GM18498 (cell line): ENCODE measurements around the gene TTC22.
A peak's percentile ranks its signal among the peaks of the same experiment; 100 is the strongest.

ENCODE experiments used
- ATAC-seq: cut with Tn5 transposase; IDR thresholded peaks from one replicate; pipeline ENCODE4 v1.9.1; 2021; ENCODE audit warnings: mild to moderate bottlenecking, moderate library complexity; ENCODE audit not compliant: unreplicated experiment

TTC22 gene

DNA sequence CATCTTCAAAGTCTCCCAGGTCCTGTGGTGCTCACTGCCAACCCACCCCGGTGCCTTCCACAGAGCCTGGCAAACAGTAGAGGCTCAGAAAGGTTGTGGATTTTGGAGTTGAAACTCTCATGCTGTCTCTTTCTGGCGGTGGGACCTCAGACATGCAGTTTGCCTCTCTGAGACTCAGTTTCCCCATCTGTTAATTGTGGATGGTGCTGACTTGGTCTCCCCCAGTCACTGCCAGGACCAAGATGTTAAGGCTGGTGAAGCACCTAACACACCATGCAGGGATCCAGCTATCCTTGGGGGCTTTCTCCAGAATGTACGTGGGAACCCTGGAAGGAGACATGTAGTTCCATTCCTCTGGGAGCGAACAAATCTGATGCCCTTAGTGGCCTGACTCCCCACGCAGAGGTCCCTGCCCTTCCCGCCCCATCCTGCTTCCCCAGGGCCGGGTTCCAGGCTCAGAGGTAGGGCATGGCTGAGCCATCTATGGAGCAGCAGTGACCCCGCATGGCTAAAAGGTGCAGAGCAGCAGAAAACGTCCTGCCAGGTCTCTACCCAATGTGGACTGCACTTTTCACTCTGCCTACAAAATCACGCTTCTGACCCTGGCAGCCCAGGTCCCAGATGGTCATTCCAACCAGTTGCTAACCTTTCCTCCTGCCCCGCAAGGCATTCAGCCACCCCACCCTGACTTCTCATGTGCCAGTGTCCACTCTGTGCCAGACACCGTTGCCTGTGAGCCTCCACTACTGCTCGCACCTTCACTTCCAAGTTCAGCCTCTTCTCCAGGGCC, 9.2 kb upstream of the TTC22 start:
- peak; percentile 60 for ATAC-seq

DNA sequence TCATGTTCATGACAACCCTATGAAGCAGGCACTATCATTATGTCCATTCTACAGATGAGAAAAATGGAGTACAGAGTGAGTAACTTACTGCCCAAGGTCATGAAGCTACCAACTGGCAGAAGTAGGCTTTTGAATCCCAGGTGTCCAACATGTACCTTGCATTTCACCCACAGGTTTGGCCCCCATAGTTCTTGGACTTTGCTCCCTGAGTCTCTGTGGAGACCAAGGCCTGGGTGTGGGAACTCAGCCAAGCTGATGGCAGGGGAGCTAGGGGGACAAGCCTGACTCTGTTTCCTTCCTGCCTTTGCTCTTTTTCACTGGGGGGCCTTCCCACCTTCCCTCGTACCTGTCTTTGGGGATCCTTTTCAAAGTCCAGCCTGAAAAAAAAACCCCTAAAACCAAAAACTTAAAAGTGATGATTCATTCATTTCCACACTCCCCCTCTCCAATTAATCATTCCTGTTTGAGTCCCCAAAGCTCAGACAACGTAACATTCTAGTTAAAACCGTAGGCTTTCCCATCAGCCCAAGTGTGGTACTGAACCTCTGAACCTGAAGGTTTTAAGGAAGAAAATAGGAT, 8.5 kb upstream of the TTC22 start:
- ATAC-seq: no peak

DNA sequence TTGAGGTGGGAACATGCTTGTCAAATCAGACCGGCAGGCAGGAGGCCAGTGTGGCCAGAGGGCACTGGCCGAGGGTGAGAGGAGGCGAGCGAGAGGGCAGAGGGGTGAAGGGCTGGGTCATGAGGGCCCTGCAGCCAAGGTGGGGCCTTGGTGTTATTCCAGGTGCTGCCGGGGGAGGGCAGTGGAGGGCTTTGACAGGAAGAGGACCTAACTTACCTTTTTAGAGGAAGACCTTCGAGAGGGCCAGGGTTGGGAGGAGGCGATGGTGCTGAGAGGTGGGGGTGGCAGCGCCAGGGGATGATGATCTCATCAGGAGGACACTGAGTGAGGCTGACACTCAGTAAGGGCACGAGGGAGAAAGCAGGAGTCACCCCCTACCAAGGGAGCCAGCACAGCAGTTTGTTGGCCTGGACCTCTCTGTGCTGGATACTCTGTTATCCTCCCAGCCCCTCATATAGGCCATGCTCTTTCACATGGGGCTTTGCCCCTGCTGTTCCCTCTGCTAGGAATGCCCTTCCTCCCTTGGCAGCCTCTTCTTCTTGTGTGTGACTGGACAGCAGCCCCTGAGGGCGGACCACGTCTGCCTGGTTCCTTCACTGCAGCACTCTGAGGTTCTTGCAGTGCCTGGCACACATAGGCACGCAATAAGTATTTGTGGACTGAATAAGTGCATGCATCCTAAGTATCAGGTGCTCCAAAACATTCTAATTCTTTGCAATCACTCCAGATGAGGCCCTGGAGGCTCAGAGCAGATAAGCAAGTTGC, 7.5 kb upstream of the TTC22 start:
- ATAC-seq: no peak

DNA sequence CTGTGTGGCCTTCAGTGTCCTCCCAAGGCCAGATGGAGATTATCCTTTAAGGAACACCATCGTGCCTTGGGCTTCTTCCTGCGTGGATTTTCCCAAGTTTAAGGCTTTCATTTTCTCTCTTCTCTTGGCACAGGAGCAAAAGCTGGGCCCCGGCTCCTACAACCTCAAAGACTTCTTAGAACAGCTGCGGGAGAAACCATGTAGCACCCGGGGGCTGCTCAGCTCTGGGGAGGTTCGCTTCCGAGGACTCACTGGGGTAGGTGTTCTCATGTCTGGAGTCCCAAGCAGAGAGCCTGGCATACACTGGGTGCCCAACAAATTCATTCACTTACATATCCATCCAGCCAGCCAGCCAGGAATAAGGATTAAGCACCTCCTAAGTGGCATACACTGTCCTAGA, 6.6 kb upstream of the TTC22 start:
- no peak for ATAC-seq

DNA sequence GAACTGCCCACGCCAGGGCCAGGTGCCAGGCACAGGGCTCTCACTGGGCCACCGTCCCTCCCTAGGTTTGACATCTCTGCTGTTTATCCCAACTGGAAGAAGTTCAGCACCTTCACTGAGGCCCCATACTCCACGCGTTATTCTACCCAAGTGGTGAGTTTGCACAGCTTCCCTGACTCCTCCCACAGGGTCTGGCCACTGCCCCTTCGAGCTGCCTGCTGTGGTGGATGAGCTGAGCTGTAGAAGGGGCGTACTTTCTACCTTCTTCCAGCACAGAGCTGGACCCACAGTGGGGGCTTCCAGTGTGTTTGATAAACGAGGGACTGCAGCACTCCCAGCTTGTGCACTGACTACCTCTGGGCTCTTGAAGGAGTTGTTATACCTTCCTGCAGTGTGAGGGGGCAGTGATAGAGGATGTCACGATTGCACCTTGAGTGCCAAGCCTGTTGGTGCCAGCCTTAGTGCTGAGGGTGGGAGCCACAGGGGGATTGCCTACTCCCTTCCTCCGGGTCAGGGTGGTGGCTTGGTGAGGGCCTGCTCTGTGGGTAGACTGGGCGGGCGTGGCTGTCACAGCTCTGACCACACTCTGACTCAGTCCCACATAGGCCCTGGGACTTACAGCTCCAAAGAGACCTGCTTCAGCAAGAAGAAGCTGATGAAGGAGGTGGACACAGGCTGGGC, 5.9 kb upstream of the TTC22 start:
- no peak for ATAC-seq

DNA sequence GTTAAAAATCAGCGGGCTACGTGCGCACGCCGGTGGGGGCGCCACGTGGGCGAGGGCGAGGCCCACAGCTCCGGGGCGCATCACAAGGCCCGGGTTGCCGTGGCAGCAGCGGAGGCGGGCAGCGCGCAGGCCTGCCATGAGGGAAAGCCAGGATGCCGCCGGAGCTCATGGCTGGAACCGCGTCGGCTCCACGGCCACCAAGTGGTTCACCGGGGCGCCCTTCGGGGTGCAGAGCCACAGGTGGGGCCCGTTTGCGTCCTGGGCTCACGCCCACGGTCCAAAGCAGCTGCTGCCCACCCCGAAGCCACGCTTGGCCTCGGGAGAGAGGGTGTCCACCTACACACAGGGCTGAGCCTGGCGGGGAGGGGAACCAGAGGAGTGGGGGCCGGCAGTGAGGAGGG, 4.9 kb upstream of the TTC22 start:
- no peak for ATAC-seq

DNA sequence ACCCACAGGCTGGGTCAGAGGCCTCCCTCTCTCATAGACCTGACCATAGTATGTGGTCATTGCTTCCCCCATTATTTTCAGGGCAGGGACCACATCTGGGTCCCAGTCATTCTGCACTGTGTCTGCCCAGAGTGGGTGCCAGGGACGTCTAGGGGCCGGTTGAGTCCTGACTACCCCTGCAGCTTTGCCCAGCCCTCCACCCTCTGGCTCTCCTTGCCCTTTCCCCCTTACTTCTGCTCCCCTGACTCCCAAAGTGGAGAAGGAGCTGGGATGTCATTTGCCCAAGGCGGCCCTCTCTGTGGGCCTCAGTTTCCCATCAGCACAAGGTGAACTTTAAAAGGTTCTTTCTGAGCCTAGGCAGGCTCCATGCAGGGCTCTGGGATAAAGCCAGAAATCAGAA, 4.3 kb upstream of the TTC22 start:
- ATAC-seq: no peak

DNA sequence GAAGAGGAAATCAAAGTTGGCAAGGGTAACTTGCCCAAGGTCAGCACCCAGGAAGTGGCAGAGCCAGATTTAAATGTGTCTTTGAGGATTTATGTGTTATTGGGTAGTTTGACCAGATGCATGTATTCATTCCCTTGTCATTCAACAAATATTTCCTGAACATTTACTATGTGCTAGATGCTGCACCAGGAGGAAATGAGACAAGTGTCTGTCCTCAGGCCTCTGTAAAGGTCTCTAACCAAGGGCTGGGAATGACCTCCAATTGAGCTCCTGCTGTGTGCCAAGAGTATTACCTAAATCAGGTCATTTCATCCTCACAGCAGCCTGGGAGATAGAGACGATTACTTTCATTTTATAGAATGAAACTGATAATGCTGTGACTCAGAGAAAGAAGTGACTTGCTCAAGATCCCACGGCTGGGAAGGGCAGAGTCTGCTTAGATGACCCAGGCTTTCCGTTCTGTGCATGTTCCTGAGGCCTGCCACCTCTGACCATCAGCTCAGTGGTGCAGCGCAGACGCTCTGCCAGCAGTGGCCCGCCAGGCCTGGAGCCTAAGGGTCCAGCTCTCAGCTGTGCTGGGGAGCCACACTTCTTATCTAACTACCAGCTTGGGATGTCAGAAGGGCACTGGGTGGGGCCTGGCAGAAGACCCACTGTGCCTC, 3.5 kb upstream of the TTC22 start:
- no peak for ATAC-seq

DNA sequence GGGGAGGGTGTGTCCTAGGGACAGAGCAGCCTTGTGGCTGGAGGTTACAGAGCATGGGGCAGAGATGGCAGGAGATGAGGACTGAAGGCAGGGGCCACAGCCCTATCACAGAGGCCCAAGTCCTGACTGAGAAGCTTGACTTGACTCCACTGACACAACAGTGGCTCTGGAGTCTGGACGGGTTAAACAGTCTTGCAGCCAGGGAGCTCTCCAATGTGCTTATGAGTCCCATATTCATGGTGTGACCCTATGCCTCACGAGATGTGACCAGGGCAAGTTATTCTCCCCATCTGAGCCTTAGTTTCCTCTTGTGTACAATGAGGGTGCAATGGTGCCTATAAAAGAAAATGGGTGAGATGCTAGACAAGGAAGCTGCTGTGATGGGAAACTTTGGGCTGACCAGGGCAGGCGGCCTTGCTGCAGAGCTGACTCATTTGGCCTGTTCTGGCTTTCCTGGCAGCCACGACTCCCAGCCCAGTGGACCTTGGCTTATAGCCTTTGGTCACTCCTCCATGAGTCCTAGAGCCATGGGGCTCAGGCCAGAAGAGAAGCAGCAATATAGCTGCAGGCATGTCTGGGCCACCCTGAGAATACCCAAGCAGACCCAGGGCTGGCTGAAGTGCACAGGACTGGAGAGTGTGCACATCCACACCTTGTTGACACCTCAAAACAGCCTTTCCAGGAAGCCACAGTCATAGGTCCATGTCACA, 2.8 kb upstream of the TTC22 start:
- ATAC-seq: no peak

DNA sequence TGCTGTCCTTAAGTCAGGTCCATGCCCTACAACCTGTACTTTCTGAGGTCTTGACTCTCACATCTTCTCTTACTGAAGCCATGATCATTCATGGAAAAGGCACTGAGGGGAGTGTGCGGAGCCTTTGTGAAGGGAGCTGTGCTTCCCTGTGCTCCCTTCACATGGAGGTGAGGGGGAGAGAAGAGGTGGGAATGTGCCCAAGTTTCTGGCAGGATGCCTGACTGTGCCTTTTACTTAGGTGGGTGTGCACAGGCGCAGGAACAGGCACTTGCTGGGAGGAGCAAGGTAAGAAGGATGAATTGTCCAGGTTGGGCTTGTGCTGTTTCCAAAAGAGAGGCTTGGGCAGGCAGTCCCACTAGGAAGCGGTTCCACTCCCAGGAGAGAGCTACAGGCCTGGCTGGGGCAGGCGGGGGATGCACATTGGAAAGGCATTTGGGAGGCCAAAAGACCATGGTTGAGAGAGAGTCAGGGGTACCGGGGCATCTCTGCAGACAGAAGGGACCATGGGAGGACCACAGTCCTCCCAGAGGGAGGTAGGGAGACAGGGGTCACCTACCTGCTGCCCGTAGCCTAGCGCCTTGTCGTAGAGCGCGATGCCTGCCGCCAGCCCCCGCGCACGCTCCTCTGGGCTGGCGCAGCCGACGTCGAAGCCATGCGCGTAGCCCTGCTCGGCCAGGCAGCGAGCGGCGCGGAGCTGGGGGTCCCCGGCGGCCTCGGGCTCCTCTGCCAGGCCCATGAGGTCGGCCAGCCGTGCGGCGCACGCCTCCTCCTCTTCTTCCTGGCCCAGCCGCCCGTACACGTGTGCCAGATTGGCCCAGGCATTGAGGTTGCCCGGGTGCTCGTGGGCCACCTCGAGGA, 853 bp downstream of the TTC22 start:
- ATAC-seq: no peak

DNA sequence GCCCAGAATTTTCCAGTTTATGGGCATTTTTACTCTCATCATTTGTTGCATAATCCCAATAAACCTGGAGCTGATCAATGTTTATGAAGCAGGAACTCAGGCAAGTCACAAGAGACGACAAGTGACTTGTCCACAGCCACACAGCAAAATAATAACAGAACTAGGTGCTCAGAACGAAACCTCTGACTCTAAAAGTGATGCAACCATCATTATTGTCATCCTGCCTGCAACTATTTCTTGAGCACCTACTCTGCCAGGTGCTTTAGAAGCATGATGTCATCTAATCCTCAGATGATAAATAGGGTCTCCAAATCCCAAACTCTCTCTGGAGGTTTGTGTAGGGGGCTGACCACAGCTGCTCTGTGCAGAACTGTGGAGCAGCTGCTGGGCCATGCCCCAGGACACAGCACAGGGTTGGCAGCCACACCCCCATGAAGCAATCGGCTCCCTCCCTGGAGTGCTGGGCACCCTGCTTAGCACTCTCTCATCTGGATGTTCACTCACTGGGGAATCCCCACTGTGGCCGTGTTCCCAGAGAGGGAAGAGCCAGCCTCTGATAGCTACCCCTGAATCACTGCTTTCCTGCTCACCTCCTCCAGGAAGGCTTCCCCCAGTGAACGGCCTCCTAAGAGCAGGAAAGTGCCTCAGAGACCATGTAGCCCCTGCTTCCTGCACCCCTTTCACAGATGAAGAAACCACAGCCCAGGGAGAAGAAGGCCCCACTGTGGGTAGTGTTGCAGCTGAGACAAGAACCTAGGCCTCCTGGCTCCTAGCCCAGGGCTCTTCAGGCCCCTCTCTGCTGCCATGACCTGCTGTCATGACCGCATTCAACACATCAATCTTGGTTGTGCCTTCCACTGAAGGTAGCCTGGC, 2.1 kb downstream of the TTC22 start:
- ATAC-seq: no peak

DNA sequence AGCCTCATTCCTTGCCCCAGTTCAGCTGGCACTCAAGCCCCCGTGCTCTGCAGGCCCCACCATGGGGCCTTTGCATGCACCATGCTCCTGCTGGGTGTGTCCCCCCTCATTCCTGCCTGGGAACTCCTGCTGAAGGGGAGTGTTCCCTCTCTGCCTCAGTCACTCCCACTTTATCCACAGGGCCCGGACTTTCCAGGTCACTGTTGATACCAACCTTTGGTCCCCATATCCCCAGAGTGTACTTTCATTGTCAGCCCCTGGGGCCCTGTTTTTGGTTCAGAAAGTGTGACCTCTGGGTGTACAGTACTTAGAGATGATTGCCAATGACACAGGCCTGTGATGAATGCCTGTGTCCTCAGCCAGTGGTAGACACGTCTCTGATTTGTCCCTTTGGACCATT, 2.9 kb downstream of the TTC22 start:
- ATAC-seq: no peak

DNA sequence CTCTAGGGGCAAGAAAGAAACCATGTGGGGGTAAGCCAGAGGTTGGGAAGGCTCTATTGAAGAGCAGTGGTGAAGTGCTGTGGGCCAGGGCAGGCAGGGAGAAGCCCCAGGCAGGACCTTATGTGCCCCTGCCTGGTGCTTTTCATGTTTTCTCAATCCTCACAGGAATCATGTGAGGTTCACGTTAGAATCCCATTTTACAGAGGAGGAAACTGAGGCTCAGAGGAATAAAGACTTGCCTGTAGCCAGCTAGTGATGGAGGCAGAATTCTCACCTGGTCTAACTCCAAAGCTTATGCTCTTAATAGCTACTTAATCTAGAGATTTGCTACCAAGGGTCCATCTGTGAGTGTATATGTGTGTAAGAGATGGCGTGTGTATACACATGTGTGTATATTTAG, 4.2 kb downstream of the TTC22 start:
- ATAC-seq: no peak

DNA sequence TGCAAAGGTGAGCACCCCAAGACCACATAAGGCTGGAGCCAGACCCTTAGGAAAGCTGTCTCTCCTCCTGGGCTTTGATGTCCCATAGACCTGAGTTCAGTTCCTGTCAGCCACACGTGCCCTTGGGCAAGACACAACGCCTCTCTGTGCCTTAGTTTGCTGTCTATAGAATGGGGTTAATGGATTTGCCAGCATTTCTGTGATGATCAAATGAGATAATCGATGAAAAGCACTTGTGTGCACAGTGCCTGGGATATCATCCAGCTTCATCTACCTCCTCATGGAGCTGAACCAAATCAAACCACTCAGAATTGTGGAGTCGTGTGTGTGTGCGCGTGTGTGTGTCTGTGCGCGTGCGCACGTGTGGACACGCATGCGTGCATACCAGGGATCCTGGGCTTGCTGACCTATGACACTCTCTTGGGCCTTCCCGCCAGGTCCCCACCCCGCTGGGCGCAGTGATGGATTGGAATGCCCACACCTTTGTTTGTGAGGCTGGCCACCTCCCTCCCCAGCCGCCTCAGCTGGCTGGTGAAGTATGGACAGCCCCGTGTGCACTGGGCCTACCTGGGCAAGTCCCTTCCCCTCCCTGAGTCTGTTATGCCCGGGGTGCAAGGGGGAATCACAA, 5.2 kb downstream of the TTC22 start:
- no peak for ATAC-seq

DNA sequence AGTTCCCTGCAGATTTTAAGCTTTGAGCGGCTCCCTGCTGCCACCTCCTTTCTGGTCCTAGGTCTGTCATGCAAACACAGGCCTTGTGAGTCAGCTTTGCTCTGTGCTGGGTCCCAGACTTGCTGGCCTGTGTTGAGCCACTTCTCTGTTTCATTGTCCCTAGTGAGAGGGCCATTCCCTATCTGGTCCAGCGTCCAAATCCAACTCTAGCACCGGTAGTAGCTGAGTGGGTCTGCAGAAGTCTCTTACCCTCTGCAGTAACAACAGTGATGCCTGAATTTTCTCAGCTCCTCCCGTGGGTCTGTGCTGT, 5.8 kb downstream of the TTC22 start:
- no peak for ATAC-seq

DNA sequence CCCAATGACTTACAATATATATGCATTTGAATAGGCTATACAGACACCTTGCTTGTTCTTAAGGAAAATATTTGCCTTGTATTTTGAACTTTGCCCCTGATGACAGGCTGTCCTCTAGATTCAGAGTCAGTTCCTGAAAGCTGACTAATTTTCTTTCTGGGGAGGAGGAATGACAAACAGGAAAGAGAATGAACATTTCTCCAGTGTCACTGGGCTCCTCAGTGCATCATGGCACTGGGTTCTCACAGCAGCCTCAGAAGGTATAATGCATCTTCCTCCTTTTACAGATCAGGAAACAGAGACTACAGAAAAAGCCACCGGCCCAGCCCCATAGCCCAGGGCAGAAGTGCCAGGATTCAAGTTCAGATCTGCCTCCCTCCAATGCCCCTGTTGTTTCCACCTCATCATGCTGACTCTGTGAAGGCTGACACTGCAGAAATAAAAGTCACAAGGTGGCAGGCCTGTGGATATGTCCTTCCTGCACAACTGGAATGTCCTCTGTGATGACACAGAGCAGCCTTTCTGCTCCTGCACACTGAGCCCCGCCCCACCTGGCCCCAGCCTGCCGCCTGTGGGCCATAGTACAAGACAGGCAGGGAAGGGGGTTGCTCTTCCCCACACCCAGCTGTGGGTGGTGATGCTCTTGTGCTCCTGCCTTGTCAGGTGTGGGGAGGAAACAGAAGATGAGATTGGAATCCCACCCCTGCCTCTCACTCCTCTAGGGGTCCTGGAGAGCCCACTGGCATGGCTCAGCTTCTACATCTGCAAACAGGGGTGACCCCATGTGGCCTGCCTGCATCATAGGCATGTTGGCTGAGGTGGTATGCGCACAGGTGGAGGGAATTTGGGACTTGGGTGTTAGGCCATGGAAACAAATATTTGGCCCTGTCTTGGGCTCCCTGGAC, 6.4 kb downstream of the TTC22 start:
- no peak for ATAC-seq

DNA sequence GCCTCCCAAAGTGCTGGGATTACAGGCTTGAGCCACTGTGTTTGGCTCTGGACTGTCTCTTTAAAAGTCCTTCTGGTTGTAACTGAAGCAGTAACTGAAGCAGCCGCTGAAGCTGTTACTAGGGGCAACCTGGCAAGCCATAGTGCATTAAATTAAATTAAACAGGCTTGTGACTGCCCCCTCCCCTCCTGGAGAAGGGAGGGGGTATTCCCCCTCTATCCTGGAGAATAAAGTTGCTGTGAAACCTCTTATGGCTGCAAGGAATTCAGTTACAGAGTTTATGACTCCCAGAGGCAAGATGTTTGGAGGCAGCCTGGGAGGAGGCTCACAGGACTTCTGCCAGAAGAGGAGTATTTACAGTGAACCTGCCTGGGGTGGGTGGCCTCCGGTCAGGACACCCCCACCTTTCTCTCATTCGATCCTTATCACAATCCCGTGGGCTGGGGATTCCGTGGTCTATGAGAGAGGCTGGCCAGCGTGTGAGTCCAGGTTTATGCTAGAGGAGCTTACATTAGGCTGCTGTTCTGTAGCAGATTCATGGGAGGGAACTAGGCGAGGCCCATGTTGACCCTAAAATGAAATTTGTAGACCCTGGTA, 8.3 kb downstream of the TTC22 start:
- no peak for ATAC-seq
